ENCODE data around the gene CALHM3. TPM values are rescaled to one million over a fixed set of nuclear protein-coding genes. Genes with fewer than 3 reads are reported as not detected.
"Not testable (repeated sequence)": the region's sequence is repeated elsewhere in the genome, so short reads cannot be mapped to it uniquely, and the experiment has no call there.

CALHM3 gene
- total RNA-seq, 1 donor from 2014 or later = 0.05 TPM

GRCh38 chr10:103502849-103503660, 24.0 kb upstream of the CALHM3 start:
- DNase-seq (ENCODE audit: low read depth) = no peak

GRCh38 chr10:103501186-103501585, 22.1 kb upstream of the CALHM3 start:
- DNase-seq (ENCODE audit: low read depth) = no peak

- no peak for DNase-seq (ENCODE audit: low read depth)
These were observed 21.4 kb upstream of the CALHM3 start for GRCh38 chr10:103500481-103500880.

- no peak for DNase-seq (ENCODE audit: low read depth)
These were observed 20.8 kb upstream of the CALHM3 start for GRCh38 chr10:103499881-103500280.

- no peak for DNase-seq (ENCODE audit: low read depth)
These were observed 20.0 kb upstream of the CALHM3 start for GRCh38 chr10:103498936-103499638.

GRCh38 chr10:103497161-103497915, 18.3 kb upstream of the CALHM3 start:
- no peak for DNase-seq (ENCODE audit: low read depth)

GRCh38 chr10:103495321-103495720, 16.3 kb upstream of the CALHM3 start:
- DNase-seq (ENCODE audit: low read depth) = no peak

GRCh38 chr10:103493916-103494877, 15.2 kb upstream of the CALHM3 start:
- DNase-seq (ENCODE audit: low read depth) = no peak

- DNase-seq (ENCODE audit: low read depth) = no peak
These were observed 14.4 kb upstream of the CALHM3 start, which contains the start of gene NEURL1 for GRCh38 chr10:103493362-103493915. NEURL1 (plus strand) TSS chr10:103493705; CDS start chr10:103494388, 683 bp downstream.

- DNase-seq (ENCODE audit: low read depth) = no peak
These were observed 13.7 kb upstream of the CALHM3 start for GRCh38 chr10:103492655-103493261.

- DNase-seq (ENCODE audit: low read depth) = peak; percentile 95
These were observed 12.8 kb upstream of the CALHM3 start for GRCh38 chr10:103491729-103492364.

GRCh38 chr10:103490986-103491314, 11.9 kb upstream of the CALHM3 start:
- DNase-seq (ENCODE audit: low read depth) = no peak

GRCh38 chr10:103487410-103487708, 8.3 kb upstream of the CALHM3 start:
- no peak for DNase-seq (ENCODE audit: low read depth)

GRCh38 chr10:103486635-103487409, 7.8 kb upstream of the CALHM3 start:
- not testable (repeated sequence) for DNase-seq (ENCODE audit: low read depth)

- DNase-seq (ENCODE audit: low read depth) = peak; percentile 72
These were observed 3.0 kb upstream of the CALHM3 start for GRCh38 chr10:103481974-103482531.

- no peak for DNase-seq (ENCODE audit: low read depth)
These were observed 1.5 kb upstream of the CALHM3 start for GRCh38 chr10:103480521-103480920.

- no peak for DNase-seq (ENCODE audit: low read depth)
These were observed 369 bp downstream of the CALHM3 start for GRCh38 chr10:103478671-103479070.

GRCh38 chr10:103476046-103476768, 2.8 kb downstream of the CALHM3 start:
- DNase-seq (ENCODE audit: low read depth) = no peak
